Measurements from ENCODE around the gene EN2.

GRCh38 chr7:155508376-155509358, 50.7 kb downstream of the EN2 start:
- no peak for TF ChIP-seq CTCF (conservative IDR thresholded peaks at IDR 0.05)
- no peak for TF ChIP-seq EZH2 (IDR thresholded peaks at IDR 0.05; ENCODE audit: low read depth)
